B cell (primary cell): ENCODE results near the gene NPR1.

Experiments
- CTCF ChIP-seq: fragments of 200-600 bp; IDR thresholded peaks from one replicate; pipeline ENCODE4 v1.8.0; 2022; ENCODE audit warnings: antibody characterized with exemption, mild to moderate bottlenecking
- EZH2 ChIP-seq: IDR thresholded peaks from 2 replicates; pipeline ENCODE4 v1.6.1; 2012; ENCODE audit warnings: borderline replicate concordance, low read depth, mild to moderate bottlenecking, moderate library complexity, low read length; ENCODE audit not compliant: insufficient read depth, poor library complexity, severe bottlenecking

GRCh38 chr1:153679337-153680119 lies 1.0 kb downstream of the NPR1 start:
- TF ChIP-seq CTCF (peak; percentile 42), EZH2 (no peak)
